Measurements from ENCODE around the gene MAP6D1.

Gene MAP6D1

DNA sequence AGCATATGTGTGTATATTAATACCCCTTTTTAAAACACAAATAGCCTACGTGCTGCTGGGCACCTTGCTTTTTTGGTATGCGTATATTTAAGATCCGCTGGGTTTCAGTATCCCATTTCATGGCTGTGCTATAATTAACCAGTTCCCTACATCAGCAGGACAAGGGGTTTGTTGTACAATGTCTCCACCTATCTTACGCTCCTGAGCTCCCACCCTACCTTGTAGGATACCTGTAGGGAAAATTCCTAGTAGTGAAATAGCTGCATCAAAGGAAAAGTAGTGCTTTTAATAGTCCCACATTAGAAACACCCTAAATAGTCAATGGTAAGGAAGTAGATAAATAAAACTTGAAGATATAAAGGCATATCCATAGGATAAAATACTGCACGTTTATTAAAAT lies 1.4 kb downstream of the MAP6D1 start:
- TF ChIP-seq, protein P1, sequence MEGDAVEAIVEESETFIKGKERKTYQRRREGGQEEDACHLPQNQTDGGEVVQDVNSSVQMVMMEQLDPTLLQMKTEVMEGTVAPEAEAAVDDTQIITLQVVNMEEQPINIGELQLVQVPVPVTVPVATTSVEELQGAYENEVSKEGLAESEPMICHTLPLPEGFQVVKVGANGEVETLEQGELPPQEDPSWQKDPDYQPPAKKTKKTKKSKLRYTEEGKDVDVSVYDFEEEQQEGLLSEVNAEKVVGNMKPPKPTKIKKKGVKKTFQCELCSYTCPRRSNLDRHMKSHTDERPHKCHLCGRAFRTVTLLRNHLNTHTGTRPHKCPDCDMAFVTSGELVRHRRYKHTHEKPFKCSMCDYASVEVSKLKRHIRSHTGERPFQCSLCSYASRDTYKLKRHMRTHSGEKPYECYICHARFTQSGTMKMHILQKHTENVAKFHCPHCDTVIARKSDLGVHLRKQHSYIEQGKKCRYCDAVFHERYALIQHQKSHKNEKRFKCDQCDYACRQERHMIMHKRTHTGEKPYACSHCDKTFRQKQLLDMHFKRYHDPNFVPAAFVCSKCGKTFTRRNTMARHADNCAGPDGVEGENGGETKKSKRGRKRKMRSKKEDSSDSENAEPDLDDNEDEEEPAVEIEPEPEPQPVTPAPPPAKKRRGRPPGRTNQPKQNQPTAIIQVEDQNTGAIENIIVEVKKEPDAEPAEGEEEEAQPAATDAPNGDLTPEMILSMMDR (IDR thresholded peaks at IDR 0.05; ENCODE audit: low read depth, low read length): no peak
- DNase-seq (ENCODE audit: extremely low read depth, low read depth): no peak

DNA sequence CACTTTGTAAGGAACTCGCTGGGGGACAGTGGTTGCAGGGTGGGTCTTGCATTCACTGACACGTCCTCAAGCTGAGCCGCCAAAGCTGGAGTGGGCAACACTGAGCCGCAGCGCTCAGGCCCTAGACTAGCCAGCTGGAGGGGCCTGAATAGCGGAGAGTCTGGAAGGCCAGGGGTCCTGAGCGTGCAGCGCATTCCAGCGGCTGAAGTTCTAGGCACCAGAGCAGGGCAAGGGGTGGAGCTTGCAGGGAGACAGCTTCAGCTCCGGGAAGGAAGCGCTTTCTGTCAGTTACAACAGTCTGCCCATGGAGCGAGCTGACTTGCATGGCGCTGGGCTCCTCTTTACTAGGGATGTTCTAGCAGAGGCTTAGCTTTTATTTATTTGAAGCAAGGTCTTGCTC lies 2.7 kb downstream of the MAP6D1 start:
- no peak for DNase-seq (ENCODE audit: extremely low read depth, low read depth)
- TF ChIP-seq, protein P1 (IDR thresholded peaks at IDR 0.05; ENCODE audit: low read depth, low read length): no peak

DNA sequence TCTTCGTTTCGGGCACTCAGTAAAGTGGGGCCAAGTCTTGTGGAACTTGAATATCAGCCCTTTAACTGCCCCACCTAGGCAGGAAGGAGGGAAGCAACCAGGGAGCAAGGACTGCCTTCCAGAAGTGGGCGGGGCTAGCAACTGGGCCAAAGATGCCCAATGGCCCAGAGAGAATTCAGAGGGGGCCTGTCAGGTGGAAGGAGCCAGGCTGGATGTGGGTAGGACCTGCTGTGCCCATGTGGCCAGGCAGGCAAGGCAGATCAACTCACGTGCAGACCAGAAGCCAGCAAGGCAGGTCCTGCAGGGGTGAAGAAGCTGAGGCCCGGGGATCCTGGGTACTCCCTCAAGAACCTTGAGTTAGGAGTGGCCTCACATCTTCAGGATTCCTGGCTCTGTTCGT lies 5.5 kb downstream of the MAP6D1 start:
- TF ChIP-seq, protein P1 (IDR thresholded peaks at IDR 0.05; ENCODE audit: low read depth, low read length): no peak
- DNase-seq (ENCODE audit: extremely low read depth, low read depth): no peak

DNA sequence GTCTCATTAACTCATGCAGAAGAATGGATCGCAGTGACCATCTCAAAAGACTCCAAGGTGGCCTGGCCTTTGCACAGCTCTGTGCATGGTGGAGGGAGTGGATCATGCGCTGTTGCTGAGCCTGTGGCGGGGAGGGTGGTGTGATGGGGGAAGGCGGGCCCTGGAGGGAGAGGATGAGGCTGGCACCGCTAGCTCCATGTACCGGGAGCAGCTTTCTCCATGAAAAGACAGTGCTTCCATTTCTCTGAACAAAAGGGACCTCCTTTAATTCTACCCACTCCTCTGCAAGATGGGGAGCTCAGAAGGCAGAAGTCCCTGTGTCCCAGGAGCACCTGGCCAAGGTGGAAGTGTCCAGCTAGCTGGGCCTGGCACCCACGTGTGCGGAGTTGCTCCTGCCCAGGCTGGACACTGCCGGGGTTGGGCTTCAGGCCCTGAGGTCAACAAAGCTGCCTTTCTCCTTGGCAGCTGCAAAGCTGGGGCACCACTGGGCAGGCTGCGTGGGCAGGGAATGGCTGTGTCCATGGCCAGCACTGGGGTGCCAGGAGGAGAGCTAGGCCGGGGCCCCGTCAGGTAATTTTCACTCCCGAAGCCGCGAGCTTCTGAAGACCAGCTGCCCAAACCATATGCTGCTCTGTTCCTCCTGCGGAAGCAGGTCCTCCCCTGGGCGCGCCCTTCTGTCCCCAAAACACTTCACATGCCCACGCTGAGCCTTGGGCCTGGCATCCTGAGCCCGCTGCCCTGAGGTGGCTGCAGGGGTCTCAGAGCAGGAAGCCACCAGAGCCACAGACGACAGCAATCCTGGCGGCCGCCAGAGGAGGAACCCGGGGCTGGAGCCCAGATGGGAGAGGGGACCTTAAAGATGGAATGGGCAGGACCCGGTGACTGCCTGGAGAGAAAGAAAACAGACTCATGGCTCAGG lies 6.4 kb downstream of the MAP6D1 start:
- TF ChIP-seq, protein P1 (IDR thresholded peaks at IDR 0.05; ENCODE audit: low read depth, low read length): no peak
- no peak for DNase-seq (ENCODE audit: extremely low read depth, low read depth)

DNA sequence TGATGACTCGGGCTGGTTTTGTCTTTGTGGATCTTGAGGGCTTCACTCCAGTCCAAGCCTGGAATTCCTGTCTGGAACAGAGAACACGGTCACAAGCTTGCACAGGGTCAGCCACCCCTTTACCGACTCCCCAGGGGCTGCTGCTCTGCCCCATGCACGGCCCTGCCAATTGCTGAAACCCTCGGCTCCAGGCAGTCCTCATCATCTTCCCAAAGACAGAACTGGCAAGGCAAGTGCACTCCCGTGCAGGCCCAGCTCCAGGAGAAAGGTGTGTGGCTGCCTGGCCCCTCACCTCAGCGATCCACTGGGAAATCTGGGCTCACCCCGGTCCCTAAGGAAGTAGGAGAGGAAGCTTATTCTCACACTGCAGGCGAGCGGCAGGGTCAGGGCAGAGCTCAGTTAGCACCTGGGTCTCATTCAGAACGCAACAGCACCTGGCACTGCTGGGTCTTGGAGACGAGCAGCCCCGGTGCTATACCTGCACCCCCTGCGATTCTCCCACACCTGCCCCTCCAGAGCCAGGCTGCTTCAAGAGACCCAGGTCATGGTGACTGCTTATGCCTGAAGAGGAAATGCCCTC lies 7.2 kb downstream of the MAP6D1 start:
- no peak for DNase-seq (ENCODE audit: extremely low read depth, low read depth)
- TF ChIP-seq, protein P1 (IDR thresholded peaks at IDR 0.05; ENCODE audit: low read depth, low read length): no peak

DNA sequence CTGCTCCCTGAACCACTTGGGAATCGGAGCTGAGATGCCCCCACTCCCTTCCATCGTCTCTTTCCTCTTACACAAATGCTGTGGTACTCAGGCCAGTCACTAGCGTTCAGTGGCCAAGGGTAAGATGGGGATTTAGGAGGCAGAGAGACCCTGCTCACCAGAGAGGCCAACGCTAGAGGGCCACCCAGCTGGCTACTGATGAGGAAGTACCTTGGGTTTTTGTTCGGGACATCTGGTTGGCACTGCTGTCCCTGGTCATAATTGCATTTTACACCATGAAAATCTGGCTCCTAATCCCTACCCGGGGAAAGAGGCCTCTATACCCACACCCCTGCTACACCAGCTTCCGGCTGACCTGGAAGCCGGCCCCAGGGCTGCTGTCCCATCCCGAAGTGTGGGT lies 7.7 kb downstream of the MAP6D1 start:
- TF ChIP-seq, protein P1 (IDR thresholded peaks at IDR 0.05; ENCODE audit: low read depth, low read length): no peak
- no peak for DNase-seq (ENCODE audit: extremely low read depth, low read depth)
